H9 (cell line): ENCODE data around the gene KRTAP9-1. TPM values are rescaled to one million over a fixed set of nuclear protein-coding genes. Genes with fewer than 3 reads are reported as not detected.

Source experiments
- DNase-seq: peaks from one replicate; pipeline ENCODE4 v3.0.0-alpha.2; 2017
- H2AFZ ChIP-seq: one replicate; pipeline ENCODE4 v1.6.1; 2013; ENCODE audit warnings: mild to moderate bottlenecking, low read length, control low read depth, moderate library complexity
- H2AK5ac ChIP-seq: 2 replicates; pipeline ENCODE4 v1.6.1; 2013; ENCODE audit warnings: low read length, control low read depth, mixed read lengths; ENCODE audit not compliant: insufficient read length
- H2BK120ac ChIP-seq: one replicate; pipeline ENCODE4 v1.6.1; 2013; ENCODE audit warnings: low read depth, mild to moderate bottlenecking, low read length, control low read depth, inconsistent platforms; ENCODE audit not compliant: poor library complexity, severe bottlenecking
- H2BK12ac ChIP-seq: 2 replicates; pipeline ENCODE4 v1.6.1; 2013; ENCODE audit warnings: low read length, control low read depth, mixed read lengths, low read depth; ENCODE audit not compliant: insufficient read length
- H2BK15ac ChIP-seq: 2 replicates; pipeline ENCODE4 v1.6.1; 2013; ENCODE audit warnings: low read depth, low read length, control low read depth
- H2BK20ac ChIP-seq: one replicate; pipeline ENCODE4 v1.6.1; 2013; ENCODE audit warnings: low read depth, mild to moderate bottlenecking, low read length, control low read depth, inconsistent platforms; ENCODE audit not compliant: poor library complexity, severe bottlenecking
- H2BK5ac ChIP-seq: 2 replicates; pipeline ENCODE4 v1.6.1; 2013; ENCODE audit warnings: low read length, control low read depth, mixed read lengths; ENCODE audit not compliant: insufficient read length
- H3K14ac ChIP-seq: 2 replicates; pipeline ENCODE4 v1.6.1; 2013; ENCODE audit warnings: low read length, control low read depth; ENCODE audit not compliant: insufficient read depth
- H3K18ac ChIP-seq: 2 replicates; pipeline ENCODE4 v1.6.1; 2013; ENCODE audit warnings: low read depth, mild to moderate bottlenecking, mixed read lengths, low read length, control low read depth; ENCODE audit not compliant: insufficient read length
- H3K23ac ChIP-seq: 2 replicates; pipeline ENCODE4 v1.6.1; 2013; ENCODE audit warnings: low read length, control low read depth, mixed read lengths, low read depth; ENCODE audit not compliant: insufficient read length
- H3K23me2 ChIP-seq: 2 replicates; pipeline ENCODE4 v1.6.1; 2013; ENCODE audit warnings: low read depth, mild to moderate bottlenecking, mixed read lengths, low read length, control low read depth; ENCODE audit not compliant: insufficient read length, poor library complexity, severe bottlenecking
- H3K27ac ChIP-seq: 2 replicates; pipeline ENCODE4 v1.5.1; 2013; ENCODE audit warnings: low read length, control low read depth, mixed read lengths, low read depth; ENCODE audit not compliant: insufficient read length
- H3K27me3 ChIP-seq: 2 replicates; pipeline ENCODE4 v1.6.1; 2013; ENCODE audit warnings: low read length, control low read depth, inconsistent platforms; ENCODE audit not compliant: insufficient read depth
- H3K4ac ChIP-seq: 2 replicates; pipeline ENCODE4 v1.6.1; 2013; ENCODE audit warnings: low read depth, mild to moderate bottlenecking, control low read depth, inconsistent platforms, low read length, moderate library complexity
- H3K4me1 ChIP-seq: 2 replicates; pipeline ENCODE4 v1.6.1; 2013; ENCODE audit warnings: low read length, control low read depth, inconsistent platforms; ENCODE audit not compliant: insufficient read depth
- H3K4me2 ChIP-seq: 2 replicates; pipeline ENCODE4 v1.6.1; 2013; ENCODE audit warnings: low read length, control low read depth, mixed read lengths; ENCODE audit not compliant: insufficient read length, insufficient read depth
- H3K56ac ChIP-seq: 2 replicates; pipeline ENCODE4 v1.6.1; 2013; ENCODE audit warnings: low read depth, mild to moderate bottlenecking, mixed read lengths, low read length, control low read depth; ENCODE audit not compliant: insufficient read length
- H3K79me1 ChIP-seq: 2 replicates; pipeline ENCODE4 v1.6.1; 2013; ENCODE audit warnings: low read depth, mild to moderate bottlenecking, moderate library complexity, low read length, control low read depth, inconsistent platforms; ENCODE audit not compliant: insufficient read depth, poor library complexity, severe bottlenecking
- H3K79me2 ChIP-seq: 2 replicates; pipeline ENCODE4 v1.6.1; 2013; ENCODE audit warnings: low read length, control low read depth, inconsistent platforms; ENCODE audit not compliant: insufficient read depth
- H3K9ac ChIP-seq: 2 replicates; pipeline ENCODE4 v1.6.1; 2013; ENCODE audit warnings: low read length, control low read depth, mixed read lengths; ENCODE audit not compliant: insufficient read length; ENCODE audit errors: extremely low read depth
- H3K9me3 ChIP-seq: one replicate; pipeline ENCODE4 v1.6.1; 2013; ENCODE audit warnings: low read depth, low read length, inconsistent platforms; ENCODE audit not compliant: control insufficient read depth
- H3T11ph ChIP-seq: one replicate; pipeline ENCODE4 v1.6.1; 2013; ENCODE audit warnings: mild to moderate bottlenecking, low read length, control low read depth, inconsistent platforms
- H4K20me1 ChIP-seq: one replicate; pipeline ENCODE4 v1.6.1; 2013; ENCODE audit not compliant: control insufficient read depth, insufficient read length, insufficient read depth
- H4K5ac ChIP-seq: 2 replicates; pipeline ENCODE4 v1.6.1; 2013; ENCODE audit warnings: low read depth, mild to moderate bottlenecking, mixed read lengths, low read length, control low read depth; ENCODE audit not compliant: insufficient read length
- H4K8ac ChIP-seq: replicated peaks from 2 replicates; pipeline ENCODE4 v1.6.1; 2013; ENCODE audit warnings: low read length, control low read depth, mixed read lengths, low read depth; ENCODE audit not compliant: insufficient read length
- H4K91ac ChIP-seq: 2 replicates; pipeline ENCODE4 v1.6.1; 2013; ENCODE audit warnings: low read depth, mild to moderate bottlenecking, moderate library complexity, mixed read lengths, low read length, control low read depth; ENCODE audit not compliant: insufficient read length
- H3K27ac Mint-ChIP-seq, 3 experiments: 2 replicates in 2 of 3; 3 replicates in 1 of 3; pipeline ENCODE4 v1.8.0; 2020 to 2021; ENCODE audit warnings: mixed read lengths in 3 of 3, mild to moderate bottlenecking in 1 of 3, moderate library complexity in 1 of 3
- H3K27me3 Mint-ChIP-seq: 2 replicates; pipeline ENCODE4 v1.8.0; 2021; ENCODE audit warnings: low read depth, mild to moderate bottlenecking, moderate library complexity, mixed read lengths
- H3K36me3 Mint-ChIP-seq, 3 experiments: 2 replicates in 2 of 3; 3 replicates in 1 of 3; pipeline ENCODE4 v1.8.0; 2020 to 2021; ENCODE audit warnings: low read depth in 3 of 3, mixed read lengths in 3 of 3; ENCODE audit not compliant: insufficient read depth in 1 of 3
- H3K4me1 Mint-ChIP-seq, 2 experiments: 2 replicates each; pipeline ENCODE4 v1.8.0; 2020; ENCODE audit warnings: mixed read lengths in 2 of 2
- H3K4me3 Mint-ChIP-seq, 2 experiments: 2 replicates in 1 of 2; 3 replicates in 1 of 2; pipeline ENCODE4 v1.8.0; 2020 to 2021; ENCODE audit warnings: mild to moderate bottlenecking in 2 of 2, mixed read lengths in 2 of 2, moderate library complexity in 1 of 2
- H3K9me3 Mint-ChIP-seq, 2 experiments: 2 replicates in 1 of 2; 3 replicates in 1 of 2; pipeline ENCODE4 v1.8.0; 2020; ENCODE audit warnings: mild to moderate bottlenecking in 2 of 2, mixed read lengths in 2 of 2, moderate library complexity in 1 of 2
- WGBS: extraction: QIAGEN DNeasy Blood & Tissue Kit; methylation state at CpG from one replicate; pipeline ENCODE4 v1.1.7; 2013; ENCODE audit warnings: missing lambda C conversion rate, low lambda C conversion rate, mixed read lengths; ENCODE audit not compliant: insufficient read length; ENCODE audit errors: extremely low coverage; 5-methylcytosine and 5-hydroxymethylcytosine counted together
- total RNA-seq: library from RNA; stranded (reverse); gene quantifications from 2 replicates; pipeline ENCODE4 v1.2.1, GENCODE V29; 2021
- TF ChIP-seq, protein P1 (sequence below): fragments of 200-600 bp; sonication (generic); conservative IDR thresholded peaks from 3 replicates; pipeline ENCODE4 v1.8.0; 2021; ENCODE audit warnings: antibody characterized with exemption, mild to moderate bottlenecking

Gene KRTAP9-1
- total RNA-seq, 1 experiment from 2014 or later, result not detected

DNA sequence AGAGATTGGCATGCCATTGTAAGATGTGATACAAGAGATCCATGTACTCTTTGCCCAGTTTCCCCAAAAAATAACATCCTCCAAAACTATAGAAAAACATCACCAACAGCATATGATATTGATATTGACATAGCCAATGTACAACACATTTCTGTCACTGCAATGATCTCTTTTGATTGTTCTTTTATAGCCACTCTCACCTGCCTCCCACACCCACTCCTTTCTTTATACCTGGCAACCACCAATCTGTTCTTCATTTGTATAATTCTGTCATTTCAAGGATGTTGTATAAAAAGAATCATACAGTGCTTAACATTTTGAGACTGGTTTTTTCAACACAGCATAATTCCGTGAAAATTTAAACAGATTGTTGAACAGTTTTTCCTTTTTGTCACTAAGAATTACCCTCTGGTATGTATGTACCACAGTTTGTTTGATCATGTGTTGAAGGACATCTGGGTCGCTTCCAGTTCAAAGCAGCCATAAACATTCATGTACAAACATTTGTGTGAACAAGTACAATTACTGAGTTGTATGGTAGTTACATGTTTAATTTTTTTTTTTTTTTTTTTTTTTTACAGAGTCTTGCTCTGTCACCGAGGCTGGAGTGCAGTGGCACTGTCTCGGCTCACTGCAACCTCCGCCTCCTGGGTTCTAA is 9.9 kb downstream of the KRTAP9-1 start:
- no peaks in the 10 kb centered on the region for H3K4me1 ChIP-seq
- no peak overlapping the region for H2BK12ac ChIP-seq
- no peak overlapping the region for H3K27ac ChIP-seq
- no peaks in the 10 kb centered on the region for H3K27me3 ChIP-seq
- no peak for DNase-seq
- H4K20me1 ChIP-seq, result no peaks in the 10 kb centered on the region
- no peak overlapping the region for H3K18ac ChIP-seq
- H4K8ac ChIP-seq, result no peak overlapping the region
- H3K79me1 ChIP-seq, result no peaks in the 10 kb centered on the region
- H2BK5ac ChIP-seq, result no peak overlapping the region
- no CpG with 5 or more reads among the region's 5 CpGs for WGBS
- no peak overlapping the region for H2BK120ac ChIP-seq
- Mint-ChIP-seq H3K36me3 (no peaks in the 10 kb centered on the region), H3K4me1 (no peaks in the 10 kb centered on the region), H3K9me3 (peaks cover 0 to 8% of the 10 kb centered on the region in 2 experiments; a peak in 3 of 5 replicates), H3K4me3 (no peak overlapping the region), H3K27ac (no peak overlapping the region), H3K27me3 (peaks cover 4% of the 10 kb centered on the region)
- no peak overlapping the region for H4K5ac ChIP-seq
- H3K23ac ChIP-seq, result no peak overlapping the region
- no peaks in the 10 kb centered on the region for H3K9me3 ChIP-seq
- no peak overlapping the region for H3K56ac ChIP-seq
- H4K91ac ChIP-seq, result no peak overlapping the region
- no peak overlapping the region for H2BK20ac ChIP-seq
- no peak overlapping the region for H2AFZ ChIP-seq
- H3K14ac ChIP-seq, result no peak overlapping the region
- no peak overlapping the region for H3K4ac ChIP-seq
- TF ChIP-seq, protein P1, sequence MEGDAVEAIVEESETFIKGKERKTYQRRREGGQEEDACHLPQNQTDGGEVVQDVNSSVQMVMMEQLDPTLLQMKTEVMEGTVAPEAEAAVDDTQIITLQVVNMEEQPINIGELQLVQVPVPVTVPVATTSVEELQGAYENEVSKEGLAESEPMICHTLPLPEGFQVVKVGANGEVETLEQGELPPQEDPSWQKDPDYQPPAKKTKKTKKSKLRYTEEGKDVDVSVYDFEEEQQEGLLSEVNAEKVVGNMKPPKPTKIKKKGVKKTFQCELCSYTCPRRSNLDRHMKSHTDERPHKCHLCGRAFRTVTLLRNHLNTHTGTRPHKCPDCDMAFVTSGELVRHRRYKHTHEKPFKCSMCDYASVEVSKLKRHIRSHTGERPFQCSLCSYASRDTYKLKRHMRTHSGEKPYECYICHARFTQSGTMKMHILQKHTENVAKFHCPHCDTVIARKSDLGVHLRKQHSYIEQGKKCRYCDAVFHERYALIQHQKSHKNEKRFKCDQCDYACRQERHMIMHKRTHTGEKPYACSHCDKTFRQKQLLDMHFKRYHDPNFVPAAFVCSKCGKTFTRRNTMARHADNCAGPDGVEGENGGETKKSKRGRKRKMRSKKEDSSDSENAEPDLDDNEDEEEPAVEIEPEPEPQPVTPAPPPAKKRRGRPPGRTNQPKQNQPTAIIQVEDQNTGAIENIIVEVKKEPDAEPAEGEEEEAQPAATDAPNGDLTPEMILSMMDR, result no peak
- H2BK15ac ChIP-seq, result no peak overlapping the region
- H3T11ph ChIP-seq, result no peak overlapping the region
- no peak overlapping the region for H2AK5ac ChIP-seq
- H3K9ac ChIP-seq, result no peak overlapping the region
- H3K4me2 ChIP-seq, result no peak overlapping the region
- H3K23me2 ChIP-seq, result no peaks in the 10 kb centered on the region
- no peaks in the 10 kb centered on the region for H3K79me2 ChIP-seq
